COR-L47 (cell line): ENCODE measurements around the gene PTGIS.
"Not testable (repeated sequence)": the region's sequence is repeated elsewhere in the genome, so short reads cannot be mapped to it uniquely, and the experiment has no call there.

Experiments used
- DNase-seq: peaks from one replicate; lab custom pipeline; 2025; lab: John Stamatoyannopoulos, UW

Gene PTGIS

DNA sequence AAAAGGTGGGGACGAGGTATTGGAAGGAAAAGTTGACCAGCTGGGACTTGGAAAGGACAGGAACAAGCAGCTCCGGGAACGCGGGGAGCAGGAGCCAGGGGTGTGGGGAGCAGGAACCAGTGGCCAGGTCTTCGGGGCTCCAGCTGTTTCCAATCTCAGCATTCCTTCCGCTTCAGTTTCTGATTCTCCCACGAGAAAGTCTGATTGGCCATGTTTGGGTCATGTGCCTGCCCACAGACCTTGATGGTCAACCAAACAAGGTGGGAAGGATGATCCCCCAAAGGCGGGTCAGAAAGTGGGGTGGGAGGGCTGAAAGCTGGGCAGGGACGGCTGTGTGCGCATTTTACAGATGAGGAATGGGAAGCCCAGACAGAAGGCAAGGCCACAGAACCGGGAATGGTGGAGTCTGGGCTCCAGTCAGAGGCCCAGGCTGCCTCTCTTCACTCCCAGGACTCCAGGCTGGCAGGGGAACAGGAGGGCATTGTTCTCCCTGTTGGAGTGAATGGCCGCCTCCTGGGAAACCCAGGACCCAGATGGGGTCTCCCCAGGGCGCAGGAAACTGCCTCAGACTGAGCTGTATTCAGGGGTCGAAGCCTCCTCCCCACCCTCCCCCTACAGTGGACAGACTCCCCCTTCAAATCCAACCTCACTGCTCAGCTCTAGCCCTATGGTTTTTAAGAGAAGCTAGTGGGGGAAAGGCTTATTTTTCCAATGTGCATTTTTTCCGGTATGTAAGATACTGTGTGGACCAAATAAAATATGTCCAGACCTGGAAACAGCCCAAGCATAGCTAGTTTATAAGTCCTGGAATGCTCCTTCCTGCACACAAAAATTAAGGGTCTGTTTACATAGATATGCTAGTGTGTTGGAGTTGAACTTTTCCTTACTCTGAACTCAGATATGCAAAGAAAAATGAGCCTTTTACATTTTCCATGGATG, 12.2 kb upstream of the PTGIS start:
- no peak for DNase-seq

DNA sequence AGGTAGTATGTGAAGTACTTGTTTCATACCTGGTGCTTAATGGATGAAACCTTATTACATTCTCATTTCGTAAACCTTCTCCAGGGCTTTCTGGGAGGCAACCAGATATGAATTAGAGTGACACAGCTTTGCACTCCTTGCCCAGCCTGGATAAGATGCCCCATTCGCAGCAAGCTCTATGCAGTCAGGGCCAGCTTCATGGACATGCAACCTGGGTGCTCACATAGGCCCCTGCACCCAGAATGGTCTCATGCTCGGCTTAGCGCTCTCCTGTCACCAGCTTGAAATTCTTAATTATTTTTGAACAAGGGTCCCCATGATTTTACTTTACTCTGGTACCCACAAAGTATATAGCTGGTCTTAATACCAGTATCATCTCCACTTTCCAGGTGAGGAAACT, 11.3 kb upstream of the PTGIS start:
- DNase-seq, result no peak

DNA sequence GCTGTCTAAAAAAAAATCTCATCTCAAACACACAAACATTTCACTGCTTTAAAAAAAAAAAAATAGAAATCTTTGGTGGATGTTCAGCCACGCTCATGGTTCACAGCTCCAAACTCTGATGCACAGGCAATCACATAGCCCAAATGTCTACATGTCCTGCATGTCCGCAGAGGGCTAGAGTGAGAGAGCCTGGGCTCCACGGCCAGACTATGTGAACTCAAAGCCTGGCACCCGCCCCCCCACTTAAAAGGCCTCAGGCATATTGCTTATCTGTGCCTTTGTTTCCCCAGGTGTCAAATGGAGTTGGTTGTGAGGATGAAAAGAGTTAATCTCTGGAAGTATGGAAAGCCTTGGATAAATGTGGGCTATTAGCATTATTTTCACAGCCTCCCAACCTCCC, 10.5 kb upstream of the PTGIS start:
- DNase-seq, result no peak

DNA sequence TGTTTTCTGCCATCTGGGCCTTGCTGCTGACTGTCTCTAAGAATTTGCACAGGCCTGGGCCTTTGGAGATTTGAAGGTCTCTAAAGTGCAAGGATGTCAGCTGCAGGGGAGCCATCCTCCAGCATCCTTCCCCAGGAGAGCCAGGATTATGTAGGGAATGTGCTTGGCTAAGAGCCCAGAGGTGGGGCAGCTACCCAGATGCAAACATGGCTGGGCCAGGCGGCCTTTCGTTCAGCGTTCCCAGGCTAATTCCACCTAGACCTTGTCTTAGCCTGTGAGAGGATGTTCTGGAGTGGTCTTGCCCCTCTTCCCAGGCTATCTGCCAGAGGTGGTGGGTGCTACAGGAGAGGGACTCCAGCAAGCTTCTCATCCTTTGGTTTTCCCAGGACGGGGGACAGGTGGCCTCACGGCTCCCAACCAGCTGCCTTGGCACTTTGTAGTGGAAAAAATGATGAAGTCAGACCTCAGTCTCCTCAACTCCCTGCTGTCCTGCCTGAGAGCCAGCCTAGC, 7.7 kb upstream of the PTGIS start:
- DNase-seq, result no peak

DNA sequence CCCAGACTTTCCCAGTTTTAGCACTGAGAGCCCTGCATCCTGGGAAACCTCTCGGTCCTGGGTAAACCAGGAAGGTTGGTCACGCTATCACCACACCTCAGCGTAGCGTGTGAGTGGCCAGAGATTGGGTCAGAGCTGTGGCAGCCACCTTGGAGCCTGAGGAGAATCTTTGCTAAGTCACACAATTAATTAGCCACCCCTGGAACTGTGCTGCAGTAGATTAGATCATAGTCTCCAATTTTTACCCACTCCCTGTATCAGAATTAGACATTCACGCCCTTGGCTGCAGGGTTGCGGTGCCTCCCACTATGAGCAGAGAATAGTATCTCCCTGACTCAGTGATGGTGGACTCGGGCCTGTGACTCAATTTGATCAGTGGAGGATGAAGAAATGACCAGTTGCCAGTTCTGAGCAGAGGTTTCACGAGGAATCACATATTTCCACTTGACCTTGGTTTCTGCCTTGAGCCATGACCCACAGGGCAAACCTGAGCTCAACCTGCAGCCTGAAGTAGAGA, 6.0 kb upstream of the PTGIS start:
- DNase-seq, result no peak

DNA sequence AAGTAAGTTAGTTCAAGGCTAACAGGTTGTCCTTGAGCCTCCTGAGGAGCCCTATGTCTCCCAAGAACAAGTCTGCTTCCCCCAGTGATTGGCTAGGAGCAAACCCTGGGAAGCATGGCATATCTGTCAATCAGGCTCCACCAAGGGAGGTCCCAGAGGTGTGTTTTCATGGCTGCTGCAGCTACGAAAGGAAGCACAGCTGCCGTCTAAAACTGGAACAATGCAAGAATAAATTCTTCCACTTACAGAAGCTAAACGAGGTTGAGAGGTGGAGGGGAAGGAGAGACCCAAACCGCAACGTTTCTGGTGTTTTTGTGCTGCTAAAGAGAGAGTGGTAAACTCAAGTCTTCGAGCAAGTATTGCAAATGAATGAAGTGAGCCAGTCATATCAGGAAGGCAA, 4.9 kb upstream of the PTGIS start:
- no peak for DNase-seq

DNA sequence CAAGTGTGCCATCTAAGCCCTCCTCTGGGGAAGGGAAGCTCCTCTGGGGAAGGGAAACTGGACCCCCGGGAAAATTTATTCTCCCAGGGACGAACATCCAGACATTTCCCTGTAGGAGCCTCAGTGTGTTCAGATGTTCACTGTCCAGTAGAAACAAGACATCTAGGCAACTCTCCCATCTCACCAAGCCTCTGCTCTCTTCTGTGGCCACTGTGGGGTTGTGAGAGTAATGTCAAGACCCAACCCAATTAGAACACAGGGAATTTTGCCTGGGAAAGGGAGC, 3.6 kb upstream of the PTGIS start:
- DNase-seq, result no peak

DNA sequence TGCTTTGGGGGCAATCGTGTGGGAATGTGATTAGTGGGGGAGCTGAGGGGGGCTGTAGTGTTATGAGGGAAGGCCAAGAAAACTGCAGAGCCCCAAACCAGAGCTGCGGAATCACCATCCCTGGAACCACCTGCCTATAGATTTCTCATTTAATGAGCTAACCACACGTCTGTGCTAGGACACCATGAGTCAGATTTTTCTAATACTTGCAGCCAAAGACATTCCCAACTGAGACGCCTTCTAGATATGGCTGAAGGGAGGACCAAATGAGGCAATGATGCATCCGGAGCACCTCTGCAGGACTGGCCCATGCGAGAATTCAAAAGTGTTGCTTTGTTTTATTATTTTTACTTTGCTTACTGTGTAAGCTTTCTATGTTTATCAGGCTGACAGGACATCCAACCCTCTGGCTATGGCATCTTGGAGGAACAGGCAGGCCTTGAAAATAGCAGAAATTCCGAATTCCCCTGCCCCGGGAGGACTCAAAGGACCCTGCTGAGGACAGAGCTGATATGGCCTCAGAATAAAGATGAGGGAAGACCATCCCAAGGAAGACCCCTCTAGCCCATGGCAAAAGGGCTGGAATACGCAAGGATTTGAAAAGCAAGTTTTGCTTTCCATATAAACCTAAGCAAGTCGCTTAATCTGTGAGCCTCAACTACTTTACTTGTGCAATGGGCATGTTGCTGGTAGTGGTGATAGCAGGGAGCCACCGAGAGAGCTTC, 3.1 kb upstream of the PTGIS start:
- DNase-seq, result no peak

DNA sequence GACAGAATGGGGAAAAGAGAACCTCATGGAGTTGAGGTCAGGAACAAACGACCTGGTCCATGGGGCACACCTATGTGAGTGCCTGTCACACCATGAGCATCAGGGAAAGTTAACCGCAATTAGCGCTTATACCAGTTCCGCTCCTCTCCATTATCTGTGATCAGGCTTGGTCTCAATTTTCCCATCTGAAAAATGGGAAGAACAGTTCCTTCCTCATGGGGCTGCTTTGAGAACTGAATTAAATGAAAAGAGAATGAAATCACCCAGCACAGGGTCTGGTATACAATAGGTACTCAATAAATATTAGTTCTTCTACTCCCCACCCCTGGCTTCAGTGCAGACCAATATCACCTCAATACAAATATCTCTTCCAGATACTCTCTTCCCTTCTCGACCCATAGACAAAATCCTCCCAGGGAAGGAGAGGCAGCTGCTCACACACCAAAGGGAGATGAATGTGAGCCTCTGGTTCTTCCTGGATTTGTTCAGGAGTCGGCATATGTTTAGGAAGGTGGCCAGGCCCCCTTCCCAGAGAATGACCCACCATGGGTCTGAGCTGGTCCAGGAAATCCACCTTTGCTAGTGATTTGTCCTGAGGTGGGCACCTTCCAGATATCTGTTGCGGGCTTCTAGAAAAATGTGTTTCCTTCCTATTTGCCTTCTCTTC, 2.4 kb upstream of the PTGIS start:
- no peak for DNase-seq

DNA sequence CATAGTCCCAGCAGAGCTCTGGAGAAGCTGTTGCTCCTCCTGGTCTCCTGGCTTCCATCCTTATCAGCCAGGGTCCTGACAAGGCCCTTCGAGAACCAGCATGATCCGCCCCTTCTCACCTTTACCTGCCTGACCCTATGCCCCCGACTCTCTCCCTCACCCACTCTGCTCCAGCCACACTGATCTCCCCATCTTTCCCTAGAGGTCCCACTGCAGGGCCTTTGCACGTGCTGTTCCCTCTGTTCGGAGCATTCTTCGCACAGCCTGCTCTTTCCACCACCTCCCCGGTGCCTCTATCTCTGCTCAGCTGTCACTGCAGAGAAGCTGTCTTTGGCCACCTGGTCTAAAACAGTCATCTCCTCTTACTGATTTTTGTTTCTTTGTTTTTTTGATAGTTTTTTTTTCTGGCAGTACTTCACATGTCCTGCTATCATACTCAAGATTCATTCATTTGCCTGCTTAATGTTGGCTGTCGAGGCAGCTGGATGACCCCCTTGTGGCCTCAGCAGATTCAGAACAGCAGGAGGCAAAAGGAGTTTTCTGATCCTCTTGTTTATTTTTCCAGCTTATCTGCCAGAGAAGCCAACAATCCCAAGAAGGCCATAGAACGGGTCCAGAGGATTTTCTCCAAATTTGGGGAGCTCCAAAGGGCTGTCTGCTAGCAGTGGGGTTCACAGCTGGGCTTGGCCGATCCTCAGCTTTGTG, 1.6 kb upstream of the PTGIS start:
- no peak for DNase-seq

DNA sequence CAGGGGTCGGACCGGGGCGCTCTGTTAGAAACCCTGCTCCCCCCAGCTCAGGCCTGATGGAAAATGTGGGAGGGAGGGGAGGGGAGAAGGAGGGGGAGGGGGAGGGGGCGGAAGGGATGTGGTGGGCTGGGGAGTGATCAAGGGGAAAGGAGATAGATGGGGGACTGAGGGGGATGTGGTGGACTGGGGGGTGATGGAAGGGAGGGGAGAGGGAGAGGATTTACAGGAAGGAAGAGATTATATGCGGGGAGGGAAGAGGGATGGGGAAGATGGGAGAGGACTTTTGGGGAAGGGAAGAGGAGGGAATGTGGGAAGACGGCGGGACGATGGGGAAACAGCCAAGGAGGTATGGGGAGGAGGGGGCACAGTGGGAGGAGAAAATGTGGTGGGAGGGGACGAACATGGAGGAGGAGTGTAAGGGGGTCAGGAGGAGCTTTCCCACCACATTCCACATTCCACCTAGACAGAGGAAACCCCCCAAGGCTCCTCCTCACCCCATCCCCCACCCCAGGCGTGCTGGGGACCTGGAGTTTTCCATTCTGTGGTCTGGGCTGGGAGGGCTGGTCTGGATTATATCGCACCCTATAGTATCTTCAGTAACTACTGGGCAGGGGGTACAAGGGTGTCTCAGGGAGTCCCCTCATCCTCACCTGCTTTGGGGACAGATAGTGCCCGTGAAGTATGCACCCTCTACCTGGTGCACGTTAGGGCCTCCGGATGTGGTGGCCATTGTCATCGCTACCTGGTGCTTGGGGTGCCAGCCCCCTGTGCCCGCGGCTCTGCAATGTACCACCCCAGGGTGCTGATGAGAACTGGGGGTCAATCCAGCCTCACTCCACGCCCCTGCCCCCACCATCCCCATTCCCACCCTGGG, 578 bp upstream of the PTGIS start:
- DNase-seq, result no peak

DNA sequence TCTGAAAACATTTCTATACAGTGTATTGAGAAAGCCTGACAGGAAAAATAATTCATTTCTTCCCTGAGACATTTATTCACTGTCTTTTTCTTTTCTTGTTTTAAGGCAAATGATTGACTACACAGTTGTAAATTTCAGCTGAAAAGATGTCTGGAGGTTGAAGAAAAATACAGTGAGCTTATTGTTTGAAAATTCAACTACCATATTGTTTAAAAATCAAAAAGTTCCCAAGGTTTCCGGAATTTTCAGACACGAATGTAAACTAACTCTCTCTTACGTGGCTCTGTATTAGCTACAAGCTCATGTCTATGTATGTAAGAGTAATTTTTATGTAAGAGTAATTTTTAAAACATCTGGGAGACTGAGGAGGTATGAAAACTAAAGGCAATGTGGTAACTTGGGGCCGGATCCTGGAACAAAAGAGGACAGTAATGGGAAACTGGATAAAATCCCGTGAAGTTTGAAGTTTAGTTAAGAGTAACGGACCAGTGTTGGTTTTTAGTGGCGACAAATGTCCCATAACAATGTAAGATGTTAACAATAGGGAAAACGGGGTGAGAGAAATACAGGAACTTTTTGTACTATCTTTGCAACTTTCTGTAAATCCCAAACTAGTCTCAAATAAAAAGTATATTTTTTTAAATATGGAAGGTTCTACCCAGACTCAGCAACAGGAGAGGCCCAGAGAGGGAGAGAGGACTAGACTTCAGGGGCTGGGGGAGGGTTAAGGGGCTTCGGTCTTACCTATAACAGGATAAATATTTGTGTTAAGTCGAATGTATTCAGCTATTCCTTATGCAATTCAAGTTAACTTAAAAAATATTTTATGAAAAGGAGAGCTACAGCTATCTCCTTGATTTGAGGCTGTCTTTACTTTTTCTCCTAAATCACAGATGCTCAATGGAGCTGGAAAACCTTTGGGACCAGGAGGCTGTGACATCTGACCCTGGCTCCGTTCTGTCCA, 1.3 kb downstream of the PTGIS start:
- no peak for DNase-seq

DNA sequence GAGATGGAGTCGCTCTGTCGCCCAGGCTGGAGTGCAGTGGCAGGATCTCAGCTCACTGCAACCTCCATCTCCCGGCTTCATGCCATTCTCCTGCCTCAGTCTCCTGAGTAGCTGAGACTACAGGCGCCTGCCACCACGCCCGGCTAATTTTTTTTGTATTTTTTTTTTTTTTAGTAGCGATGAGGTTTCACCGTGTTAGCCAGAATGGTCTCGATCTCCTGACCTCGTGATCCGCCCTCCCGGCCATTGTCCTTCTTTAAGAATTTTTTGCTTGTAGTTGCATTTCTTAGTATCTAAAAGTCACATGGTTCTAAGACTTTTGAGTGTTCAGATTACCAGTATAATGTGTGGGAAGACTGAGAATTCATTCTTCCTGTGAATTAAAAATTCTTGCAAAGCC, 2.9 kb downstream of the PTGIS start:
- not testable (repeated sequence) for DNase-seq

DNA sequence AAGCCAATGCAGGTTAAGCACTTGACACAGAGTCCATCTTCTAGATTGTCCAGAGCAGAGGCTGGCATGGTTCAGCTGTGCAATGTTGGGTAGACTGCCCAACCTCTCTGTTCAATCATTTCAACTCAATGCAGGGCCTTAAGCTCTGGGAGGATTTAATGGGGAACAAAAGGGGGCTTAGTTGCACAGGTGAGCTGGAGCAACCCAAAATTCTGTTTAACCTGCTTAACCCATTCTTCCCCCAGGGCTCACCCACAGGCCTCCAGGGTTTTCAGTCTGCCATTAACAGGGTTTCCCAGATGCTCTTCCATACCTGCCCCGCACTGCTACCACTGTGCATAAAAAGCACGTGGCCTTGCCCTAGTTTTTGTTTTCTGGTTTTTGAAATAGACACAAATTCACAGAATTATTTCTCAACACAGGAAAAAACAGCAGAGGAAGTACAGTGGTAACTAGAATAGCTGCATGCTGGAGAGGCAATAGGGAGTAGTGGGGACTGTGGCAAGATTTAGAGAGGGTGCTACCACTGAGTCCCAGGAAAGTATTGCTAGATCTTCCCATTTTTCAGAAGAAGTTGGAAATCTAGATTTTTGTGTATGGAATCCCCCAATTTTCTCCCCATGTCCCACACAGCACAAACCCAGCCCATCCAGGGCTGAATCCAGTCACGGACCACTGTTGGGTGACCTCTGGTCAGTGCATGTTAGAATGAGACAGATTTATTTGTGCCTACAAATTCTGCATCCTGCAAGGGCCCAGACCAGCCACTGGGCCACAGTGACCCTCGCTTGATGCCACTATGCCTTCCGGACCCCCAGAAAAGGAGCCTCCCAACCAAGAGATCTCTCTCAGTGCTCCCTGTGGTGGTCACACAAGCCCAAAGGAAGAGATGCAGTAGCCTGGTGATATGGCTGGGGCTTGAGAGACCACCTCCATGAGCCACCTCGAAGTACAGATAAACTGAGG, 4.6 kb downstream of the PTGIS start:
- no peak for DNase-seq

DNA sequence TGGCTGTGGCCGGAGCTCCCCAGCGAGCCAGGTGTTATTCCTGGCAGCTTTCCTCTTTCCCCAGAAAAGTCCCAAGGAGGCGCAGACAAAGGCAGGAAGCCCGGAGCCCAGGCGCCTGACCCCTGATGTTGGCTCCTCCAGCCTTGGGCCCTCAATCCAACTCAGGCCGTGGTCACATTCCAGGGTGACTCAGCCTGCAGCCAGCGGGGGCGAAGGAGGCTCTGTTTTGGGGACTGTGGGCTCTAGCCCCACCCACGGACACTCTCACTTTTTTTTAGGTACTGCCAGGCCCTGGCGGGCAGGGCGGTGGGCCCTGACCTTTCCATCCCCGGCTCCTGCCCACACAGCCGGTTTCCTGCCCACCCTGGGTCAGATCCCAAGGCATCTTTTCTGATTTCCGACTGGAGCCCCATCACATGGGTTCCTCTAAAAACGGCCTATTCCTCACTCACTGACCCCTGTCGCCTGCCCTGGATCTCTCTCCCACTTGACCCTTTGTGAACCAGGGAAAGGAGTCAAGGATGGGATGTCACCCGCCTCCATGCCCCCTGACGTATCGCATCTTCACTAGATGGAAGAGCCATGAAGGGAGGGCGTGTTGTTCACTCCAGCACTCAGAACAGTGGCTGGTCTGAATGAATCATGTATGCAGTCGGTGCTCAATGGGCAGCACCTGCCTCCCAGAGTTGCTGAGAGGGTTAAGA, 5.5 kb downstream of the PTGIS start:
- DNase-seq, result no peak

DNA sequence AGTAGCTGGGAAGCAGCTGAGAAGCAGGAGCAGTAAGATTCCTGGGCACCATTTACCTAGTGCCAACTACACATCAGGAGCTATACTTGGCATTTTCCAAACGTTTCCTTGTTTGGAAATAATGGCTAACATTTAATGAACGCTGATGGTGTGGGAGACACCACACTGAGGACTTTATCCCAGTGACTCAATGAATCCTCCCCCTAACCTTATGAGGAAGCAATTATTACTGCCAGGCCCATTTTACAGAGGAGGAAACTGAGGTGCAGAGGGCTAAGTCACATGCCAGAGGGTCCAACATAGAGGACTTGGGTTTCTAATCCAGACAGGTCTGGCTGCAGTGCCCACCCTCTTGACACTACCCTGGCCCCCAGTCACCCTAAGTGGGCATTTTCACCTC, 6.1 kb downstream of the PTGIS start:
- DNase-seq, result no peak

DNA sequence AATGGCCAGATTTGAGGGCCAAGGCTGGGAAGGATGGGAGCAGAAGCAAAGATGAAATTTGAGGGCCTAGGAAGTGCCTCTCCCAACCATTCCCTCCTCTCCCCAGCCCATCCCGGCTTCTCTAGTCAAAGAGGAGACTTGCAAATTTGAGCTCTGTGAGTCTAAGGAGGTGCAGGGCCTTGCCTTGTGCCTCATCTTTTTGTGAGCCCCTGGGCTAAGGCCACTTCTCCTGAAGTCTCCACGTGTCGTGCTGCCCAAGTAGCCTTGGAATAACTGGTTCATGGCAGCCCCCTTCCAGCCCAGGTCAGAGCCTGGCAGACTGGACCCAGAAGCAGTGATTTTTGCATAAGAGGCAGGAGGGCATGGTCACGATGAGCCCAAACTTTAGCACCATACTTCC, 6.7 kb downstream of the PTGIS start:
- no peak for DNase-seq

DNA sequence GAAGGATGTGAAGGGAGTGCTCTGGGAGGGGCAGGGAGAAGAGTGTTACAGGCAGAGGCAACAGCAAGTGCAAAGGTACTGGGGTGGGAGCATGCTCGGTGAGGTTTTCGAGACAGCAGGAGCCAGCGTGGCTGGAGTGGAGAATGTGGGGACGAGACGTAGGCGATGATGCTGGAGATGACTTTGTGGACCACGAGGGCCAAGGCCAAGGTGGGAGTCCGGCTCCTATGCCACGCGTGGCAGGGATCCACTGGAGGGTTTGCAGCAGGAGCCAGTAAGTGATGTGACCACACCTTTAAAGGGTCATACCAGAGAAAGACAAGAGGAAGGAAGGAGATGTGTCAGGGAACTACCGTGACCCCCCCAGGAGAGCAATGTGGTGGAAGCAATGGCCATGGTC, 7.3 kb downstream of the PTGIS start:
- no peak for DNase-seq
